NCI-H1436 (cell line): Measurements from ENCODE around the gene P2RX3.

Experiments
- DNase-seq: peaks from one replicate; lab custom pipeline; 2025; lab: John Stamatoyannopoulos, UW

The P2RX3 gene

DNA sequence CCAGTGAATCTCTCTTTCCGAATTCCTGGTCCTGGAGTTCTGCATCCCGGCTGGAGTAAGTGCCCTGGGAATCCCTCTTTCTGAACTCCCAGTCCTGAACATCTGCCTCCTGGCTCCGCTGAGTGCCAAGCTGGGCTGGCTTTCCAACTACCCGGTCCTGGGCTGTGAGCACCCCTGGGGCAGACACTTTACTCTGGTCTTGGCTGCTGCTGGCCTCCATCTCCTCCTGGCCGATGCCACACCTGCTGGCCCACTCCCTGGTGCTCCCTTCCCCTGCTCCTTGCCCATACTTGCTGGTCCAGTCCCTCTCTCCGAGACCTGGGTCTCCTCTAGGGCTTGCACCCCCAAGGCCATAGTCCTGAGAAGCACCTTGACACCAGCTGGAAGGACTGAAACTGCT lies 28.1 kb upstream of the P2RX3 start:
- DNase-seq: no peak

DNA sequence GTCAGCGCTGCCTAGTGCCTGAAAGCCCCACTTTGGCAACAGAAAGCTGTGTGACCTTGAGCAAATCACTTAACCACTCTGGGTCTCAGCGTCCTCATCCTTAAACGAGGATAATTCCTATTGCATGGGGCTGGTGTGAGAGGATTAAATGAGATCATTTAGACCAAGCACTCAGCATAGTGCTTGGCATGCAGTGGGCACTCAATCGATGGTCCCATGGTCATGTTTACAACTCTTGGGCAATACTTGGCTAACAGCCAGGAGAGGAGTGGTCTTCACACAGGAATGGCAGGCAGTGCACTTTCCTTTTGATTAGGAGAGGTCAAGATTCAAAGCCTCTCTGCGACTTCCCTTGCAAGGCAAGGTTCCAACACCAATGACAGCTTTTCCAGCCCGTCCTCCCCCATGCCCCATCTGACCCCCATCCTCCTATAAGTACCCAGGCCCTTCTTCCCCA lies 27.5 kb upstream of the P2RX3 start:
- no peak for DNase-seq

DNA sequence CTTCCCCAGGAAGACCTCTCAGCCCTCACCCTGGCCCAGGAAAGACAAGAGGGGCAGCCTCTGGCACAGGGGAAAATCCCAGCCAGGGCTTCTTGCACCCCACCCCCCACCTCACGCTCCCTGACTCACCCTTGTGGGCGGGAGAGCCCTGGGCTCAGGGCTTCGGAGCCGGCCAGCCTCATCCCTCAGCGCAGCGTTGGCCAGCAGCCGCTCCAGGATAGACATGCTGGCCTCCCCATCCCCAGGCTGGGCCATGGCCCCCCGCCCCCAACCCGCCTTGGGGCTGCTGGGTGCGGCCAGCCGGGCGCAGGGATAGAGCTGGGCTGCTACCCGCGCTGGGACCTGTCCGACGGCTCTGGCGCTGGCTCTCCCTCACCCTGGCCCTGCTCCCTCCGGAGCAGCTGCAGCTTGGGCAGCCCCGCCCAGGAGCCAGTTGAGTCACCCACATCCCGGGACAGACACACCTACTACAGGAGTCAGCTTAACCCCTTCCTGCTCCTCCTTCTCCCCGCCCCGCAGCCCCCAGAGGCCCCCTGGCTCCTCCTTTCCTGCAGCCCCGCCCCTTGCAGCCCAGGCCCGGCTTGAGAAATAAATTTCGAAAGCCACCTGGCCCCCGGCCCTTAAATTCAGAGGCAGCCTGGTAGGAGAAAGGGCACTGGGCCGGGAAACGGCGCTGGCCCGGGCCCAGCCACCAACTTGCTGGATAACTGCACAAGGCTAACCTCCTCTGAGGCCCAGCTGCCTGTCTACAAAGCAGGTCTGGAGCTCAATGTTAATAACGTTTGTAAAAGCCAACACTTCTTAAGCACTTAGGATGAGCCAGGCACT lies 26.8 kb upstream of the P2RX3 start:
- peak; percentile 71 for DNase-seq

DNA sequence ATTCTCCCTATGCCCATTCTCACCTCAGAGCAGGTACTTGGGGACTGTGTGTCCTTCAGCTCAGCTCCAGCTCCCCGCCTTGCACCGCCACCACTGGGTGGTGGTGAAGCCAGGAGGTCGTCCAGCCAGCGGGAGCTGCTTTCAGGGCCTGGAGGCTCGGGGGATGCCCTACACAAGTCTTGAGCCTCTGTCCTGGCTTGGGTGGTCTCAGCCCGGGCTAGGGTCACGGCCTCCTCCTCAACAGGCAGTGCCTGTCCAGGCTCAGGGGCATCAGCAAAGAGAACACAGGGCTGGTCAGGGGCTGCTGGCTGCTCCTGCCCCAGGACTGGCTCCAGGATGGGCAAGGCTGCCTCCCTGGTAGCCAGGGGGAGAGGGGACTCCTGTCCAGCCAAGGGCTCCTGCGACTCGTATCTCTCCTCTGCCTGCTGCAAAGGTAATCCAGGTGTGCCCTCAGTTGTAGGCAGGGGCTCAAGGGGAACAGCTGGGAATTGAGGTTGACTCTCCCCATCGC lies 25.6 kb upstream of the P2RX3 start:
- DNase-seq: no peak

DNA sequence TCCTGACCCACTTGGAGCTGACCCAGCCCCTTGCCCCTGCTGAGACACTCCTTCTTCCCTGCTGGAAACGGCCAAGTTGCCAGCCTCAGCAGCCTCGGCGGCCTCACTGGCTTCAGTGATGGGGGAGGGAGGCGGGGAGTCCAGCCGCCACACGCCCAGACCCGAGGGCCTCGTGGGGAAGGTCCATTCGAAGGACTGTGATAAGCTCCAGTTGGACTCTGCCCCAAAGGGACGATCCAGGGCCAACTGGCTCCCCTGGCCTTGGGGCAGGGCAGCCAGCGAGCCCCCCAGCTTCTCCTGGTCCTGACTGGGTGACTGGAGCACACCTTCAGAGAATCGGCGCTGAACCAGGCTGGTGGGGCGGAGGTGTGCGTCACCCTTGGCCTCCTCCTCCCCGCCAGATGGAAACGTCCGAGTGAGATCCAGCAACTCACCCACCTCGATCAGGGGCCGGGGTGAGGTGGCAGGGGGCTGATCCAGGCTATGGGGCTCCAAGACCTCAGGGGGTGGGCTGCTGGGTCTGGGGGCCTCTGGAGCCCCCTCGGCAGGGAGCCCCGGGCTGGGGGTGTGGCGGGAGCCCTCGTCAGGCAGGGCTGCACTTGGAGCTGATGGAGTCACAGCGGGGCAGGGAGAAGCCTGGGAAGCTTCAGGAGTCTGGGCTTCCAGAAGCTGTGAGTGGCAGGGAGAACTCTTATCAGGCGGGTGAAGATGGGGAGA lies 24.9 kb upstream of the P2RX3 start:
- no peak for DNase-seq

DNA sequence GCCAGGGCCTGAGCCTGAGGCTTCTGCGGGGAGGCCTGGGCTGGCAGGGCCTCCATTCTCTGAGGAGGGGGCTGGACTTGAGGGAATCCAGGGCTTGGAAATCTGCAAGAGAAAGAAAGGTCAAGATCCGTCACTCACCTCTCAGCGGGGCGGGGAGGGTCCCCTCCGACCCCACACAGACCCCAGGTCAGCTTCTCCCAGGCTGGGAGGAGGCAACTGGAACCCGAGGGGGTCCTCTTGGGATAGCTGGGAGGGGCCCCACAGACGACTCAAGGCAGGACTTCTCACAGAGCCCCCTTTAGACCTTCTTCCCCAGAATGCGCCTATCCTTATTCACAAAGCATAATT lies 24.4 kb upstream of the P2RX3 start:
- no peak for DNase-seq

DNA sequence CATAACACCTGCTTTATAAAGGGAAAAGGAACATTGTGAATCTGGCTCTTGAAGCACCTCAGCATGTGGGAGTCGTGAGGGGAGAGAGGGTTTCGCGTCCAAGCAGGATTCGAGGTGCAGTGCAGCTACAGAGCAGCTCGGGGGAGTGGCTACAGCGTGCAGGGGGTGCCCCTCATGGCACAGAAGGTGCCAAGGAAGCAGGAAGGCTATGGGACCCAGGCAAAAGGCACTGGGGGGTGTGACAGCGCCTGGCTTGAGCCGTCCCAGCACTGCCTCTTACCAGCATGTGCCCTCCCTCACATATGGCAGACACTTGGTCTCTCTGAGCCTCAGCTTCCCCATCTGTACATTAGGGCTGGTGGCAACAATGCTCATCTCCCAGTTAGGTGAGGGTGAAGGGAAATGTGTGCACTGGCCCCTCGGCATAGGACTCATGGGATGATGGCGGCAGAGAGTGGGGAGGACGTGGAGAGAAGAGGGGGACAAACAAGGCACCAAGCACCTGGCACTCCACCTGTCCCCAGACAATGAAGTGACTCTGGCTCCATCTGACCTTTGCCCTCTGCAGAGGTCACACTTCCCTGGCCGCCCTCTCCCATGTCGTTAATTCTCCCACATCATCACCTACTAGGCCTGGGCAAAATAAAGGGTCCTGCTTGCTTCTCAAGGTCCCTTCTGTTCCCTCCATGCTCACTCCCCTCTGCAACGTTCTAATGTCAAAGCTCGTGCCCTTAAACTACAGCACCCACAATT lies 23.8 kb upstream of the P2RX3 start:
- DNase-seq: no peak

DNA sequence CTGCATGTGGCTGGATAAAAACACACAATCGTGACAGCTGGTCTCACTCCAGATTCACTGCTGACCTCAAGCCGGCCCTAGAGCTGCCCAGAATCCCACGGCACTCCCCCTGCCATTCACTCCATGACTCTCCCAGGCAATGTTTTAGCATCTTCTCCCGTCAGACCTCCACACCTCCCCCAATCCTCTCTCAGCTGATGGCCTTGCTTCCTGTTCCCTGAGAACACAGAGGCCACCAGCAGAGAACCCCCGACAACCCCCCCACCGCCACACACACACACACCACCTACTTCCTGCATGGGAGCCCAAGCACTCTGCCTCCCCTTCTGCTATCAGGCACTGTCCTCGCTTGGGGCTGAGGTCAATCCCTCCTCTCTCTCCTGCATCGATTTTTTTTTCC lies 22.7 kb upstream of the P2RX3 start:
- DNase-seq: no peak

DNA sequence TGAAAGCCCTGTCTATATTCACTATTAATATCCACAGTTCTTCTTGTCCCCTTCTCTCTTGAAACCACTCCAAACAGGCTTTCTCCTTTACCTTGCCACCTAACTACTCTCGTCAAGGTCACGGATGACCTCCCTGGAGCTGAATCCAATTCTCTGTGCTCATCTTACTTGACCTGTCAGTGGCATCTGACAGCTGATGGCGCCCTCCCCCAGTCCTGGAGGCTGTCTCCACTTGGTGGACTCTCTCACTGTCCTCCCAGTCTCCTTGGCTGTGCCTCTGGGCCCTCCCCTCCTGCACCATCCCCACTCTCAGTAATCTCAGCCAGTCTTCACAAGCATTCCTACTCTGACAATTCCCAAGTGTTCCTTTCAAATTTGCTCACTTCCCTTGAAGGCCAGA lies 22.1 kb upstream of the P2RX3 start:
- DNase-seq: no peak

DNA sequence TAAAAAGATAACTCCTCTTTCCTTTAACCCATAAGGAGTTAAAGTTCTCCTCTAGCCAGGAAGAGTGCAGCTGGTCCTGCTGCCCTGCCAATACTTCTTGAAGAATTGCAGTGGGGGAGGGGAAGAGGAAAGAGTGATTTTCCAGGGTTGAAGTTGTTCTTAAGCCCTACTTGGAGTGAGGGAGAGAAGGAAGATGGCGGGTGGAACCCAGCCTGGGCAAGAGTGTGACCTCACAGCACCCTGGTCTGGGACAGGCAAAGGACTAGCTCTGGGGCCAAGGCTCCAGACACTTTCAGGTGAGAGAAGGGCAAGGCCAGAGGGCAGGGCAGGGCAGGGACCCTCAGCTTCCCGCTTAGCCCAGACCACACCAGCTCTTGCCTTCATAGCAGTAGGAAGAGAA lies 20.0 kb upstream of the P2RX3 start:
- no peak for DNase-seq

DNA sequence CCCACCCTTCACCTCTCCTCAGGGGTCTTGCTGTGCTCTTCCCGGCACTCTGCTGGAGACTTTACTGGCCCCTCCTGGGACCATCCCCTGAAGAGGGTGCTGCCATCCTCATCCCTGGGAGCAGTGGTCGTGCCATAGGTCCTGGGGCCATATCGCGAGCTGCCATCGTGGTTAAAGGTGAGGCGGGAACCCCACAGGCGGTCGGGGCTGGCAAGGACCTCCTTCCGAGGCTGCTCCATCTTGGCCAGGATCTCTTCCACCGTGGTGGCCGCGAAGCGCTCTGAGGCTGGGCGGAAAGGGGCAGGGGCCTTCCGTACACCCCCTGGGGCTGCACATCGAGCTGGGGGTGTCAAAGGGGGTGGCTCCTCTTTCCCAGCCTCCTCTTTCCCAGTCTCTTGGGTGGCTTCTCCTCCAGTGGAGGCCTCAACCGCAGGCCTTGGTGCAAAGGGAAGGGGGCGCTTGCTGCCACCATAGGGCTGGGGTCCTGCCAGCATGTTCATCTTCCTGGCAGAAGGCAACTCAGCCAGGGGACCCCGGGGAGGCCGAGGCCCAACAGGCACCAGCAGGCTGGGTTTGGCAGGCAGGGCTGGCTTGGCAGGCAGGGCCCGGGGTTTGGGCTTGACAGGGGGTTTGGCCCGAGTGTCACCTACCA lies 18.0 kb upstream of the P2RX3 start:
- no peak for DNase-seq

DNA sequence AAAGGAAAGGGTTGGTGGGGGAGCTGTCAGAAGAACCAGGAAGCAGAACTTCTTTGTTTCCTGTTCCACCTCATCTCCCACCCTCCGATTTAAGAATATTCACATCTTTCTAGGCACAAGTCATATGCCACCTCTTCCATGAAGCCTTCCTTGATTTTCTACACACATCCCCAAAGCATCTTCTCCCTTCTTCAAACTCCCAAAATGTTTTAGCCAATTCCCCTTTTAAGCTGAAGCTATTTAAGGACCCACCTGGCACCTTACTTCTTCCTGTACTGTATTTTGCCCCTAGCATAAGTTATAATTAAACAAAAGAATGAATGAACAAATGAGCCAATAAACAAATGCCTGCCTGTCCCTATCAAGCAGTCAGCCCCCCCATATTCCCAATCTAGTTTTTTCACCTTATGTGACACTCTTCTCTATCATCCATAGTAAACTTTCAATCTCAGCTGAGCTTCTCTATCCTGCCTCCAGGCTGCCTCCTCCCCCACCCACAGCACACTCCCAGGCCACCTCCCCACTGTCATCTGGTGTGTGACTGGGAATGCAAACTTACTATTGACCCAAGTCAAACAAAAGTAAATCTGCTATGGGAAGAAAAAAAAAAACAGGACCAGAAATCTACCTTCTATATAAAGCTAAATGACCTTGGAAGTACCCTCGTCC lies 17.3 kb upstream of the P2RX3 start:
- DNase-seq: no peak

DNA sequence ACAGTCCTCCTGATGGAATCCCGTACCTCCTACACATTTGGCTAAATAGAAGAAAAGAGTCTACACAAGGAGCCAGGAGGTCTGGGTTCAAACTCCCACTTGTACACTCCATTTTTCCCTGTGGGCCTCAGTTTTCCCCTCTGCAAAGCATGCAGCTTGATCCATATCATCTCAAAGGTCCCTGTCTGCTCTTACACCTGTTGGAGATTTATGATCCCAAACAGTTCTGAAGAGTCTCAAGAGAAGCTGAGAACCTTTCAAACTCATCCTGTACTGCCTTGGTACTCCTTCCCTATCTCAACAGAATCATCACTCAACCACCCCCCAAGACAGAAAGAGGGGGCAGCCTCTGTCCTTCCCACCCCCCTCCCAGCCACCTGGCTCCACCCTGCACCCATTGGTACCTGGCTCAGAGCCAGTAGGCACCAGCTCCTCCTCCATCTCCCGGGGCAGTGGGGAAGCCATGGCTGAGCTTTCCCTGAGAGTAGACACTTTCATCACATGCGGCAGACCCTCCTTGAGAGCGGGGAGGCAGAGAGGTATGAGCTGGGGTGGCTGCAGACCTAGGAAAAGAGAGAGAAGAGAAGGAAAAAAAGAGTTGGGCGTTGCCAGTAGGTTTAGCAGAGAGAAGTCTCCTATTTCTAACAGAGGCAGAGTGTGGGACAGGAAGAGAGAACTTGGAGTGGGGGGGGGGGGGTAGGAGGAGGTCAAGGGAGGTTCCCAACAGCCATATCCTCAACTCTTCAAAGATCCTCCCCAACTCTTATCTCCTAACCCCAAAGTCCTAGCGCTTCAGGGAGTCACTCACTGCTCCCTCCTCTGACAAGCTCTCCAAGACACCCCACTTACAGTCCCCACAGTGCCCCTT lies 16.5 kb upstream of the P2RX3 start:
- no peak for DNase-seq

DNA sequence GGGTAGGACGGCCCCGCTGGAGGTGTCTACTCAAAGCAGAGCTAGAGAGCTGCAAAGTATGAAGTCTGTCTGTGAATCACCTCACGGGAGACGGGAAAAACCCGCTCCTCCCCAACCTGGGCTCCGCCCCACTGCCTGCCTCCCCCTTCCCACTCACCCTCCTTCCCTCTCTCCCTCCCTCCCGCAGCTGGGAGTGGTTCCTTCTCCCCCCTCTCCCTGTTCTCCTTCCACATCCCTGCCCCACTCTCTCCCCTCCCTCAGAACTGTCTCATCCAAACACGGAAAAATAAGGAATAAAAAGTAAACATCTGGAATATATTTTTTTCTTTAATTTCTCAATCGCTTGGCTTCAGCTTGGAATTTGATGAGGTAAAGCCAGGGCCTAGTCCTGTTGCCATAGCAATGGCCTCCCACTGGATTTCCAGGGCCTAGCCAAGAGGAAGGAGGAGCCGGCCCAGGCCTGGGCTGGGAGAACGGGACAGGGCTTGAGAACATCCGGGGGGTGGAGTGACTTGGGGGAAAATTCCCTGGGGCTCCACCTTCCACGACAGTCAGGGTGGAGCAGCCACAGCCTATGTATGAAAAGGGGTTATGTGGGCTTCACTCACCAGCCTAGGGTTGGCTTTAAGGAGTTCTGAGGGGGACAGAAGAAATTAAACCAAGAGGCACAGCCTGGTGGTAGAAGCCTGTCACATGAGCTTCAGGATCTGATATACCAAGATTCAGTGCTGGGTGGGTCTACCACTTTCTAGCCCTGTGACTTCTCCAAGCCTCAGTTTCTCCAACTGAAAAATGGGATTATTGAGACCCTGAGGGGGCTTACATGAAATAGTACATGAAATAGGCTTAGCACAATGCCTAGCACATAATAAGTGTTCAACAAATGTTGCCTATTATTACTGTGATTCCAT lies 15.6 kb upstream of the P2RX3 start:
- no peak for DNase-seq

DNA sequence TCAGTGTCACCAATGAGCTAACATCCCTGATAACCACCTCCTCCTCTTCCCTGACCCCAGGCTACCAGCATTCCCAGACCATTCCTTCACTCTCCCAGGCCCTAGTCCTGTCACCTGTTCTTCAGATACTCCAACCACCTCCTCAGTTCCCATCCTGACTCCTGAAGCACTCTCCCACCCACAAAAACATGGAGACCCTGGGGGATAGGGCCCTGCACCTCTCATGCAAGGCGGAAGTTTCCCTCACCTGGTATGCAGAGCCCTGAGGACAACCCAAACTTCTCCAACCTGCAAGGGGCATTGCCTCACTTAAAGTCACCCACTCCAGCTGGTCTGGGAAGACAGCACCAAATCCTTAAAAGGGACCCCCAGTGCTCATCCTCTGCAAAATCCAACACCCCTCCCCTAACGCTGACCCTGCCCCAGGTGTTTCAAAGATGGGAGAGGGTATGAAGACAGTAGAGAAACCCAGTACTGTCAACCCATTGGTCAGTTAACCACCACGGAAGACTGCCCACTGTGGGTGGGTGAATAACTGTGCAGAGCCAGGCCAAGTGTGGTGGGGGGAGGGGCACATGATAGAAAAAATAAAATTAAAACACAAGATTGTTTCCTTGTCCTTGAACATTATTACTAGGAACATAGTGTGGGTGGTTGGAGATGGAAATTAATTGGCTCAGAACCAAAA lies 14.8 kb upstream of the P2RX3 start:
- DNase-seq: no peak

DNA sequence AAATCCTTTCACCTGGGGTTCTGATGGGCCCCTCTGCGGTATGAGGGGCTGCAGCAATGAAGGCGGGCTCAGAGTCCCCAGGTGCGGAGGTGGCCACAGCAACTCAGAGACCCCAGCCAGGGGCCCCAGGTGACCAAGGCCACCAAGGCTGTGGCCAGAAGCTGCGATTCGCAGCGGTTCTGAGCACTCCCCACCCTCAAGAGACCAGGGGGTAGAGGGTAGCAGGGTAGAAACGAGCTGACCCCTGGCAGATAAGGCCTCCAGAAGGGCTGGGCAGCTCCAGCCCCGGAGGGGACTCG lies 14.3 kb upstream of the P2RX3 start:
- no peak for DNase-seq

DNA sequence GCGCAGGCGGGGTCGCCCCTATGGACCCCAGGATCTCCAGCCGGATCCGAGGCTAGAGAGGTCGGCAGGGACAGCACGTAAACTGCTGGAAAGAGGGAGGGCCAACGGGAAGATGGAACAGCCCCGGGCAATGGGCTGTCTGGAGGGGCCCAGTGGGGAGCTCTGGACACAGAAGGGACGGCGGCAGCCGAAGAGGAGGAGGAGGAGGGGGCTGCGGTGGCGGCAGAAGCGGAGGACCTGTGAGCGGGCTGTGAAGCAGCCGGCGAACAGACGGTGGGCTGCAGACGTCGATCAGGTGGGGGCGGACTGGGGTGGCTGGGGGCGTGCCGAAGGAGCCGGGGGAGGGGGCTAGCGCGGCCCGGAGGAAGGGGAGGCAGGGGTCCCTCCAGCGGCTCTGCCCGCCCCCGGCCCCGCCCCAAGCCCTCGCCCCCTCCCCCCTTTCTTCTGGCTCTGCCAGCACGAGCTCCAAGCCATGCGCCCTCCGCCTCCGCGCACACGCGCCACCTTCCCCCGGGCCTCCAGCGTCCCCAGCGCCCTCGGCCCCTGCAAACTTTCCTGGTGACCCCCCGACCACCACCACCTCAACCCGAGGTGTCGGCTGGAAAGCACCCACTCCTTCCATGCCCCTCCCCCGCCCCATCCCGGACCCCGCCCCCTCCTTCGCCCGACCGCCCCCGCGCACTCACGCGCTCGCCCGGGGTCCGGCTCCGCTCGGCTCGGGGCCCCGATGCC lies 13.8 kb upstream of the P2RX3 start:
- no peak for DNase-seq
